Measurements from ENCODE around the gene SPOCD1. TPM values are rescaled to one million over a fixed set of nuclear protein-coding genes. Genes with fewer than 3 reads are reported as not detected.

Gene SPOCD1
- total RNA-seq, 1 experiment from 2014 or later: 10.2 TPM

GRCh38 chr1:31752952-31753475 is 62.8 kb downstream of the SPOCD1 start:
- no peaks in the 10 kb centered on the region for H3K27me3 ChIP-seq (ENCODE audit: insufficient read depth, low read depth)
- no peak for DNase-seq
- no peaks in the 10 kb centered on the region for H3K9me2 ChIP-seq (ENCODE audit: insufficient read depth)
- H3K27ac ChIP-seq: no peak overlapping the region
- peaks cover 19% of the 10 kb centered on the region for H3K4me1 ChIP-seq (replicated peaks; ENCODE audit: insufficient read depth)
- no peak overlapping the region for H3K4me2 ChIP-seq
- TF ChIP-seq EZH2 (IDR thresholded peaks at IDR 0.05; ENCODE audit: low read depth): no peak
- TF ChIP-seq CTCF (conservative IDR thresholded peaks at IDR 0.05): no peak
- H3K79me2 ChIP-seq (ENCODE audit: low read depth): no peaks in the 10 kb centered on the region
- CTCF ChIA-PET: interaction anchor here (0.7 kb wide), 1 partner anchor 468 kb away, joined by 3 read pairs; no protein-coding TSS in a partner anchor
- H3K36me3 ChIP-seq (ENCODE audit: low read depth): no peaks in the 10 kb centered on the region
- intact Hi-C loops (cut with micrococcal nuclease; ENCODE audit: unreplicated experiment): no loop called here
- POLR2A ChIA-PET (ENCODE audit: unreplicated experiment): no interaction called here
- H3K4me3 ChIP-seq: no peak overlapping the region
- no TSS peak for BruUV-seq (replicated peaks)
- no peaks in the 10 kb centered on the region; the same call in 1 of the 2 replicates for H4K20me1 ChIP-seq (ENCODE audit: insufficient read depth)
- H3F3A ChIP-seq (ENCODE audit: insufficient read depth, low read depth): peaks cover 29% of the 10 kb centered on the region
- H3K9me3 ChIP-seq (ENCODE audit: insufficient read depth, low read depth): no peaks in the 10 kb centered on the region
- H2AFZ ChIP-seq: no peak overlapping the region

- DNase-seq: no peak
- no peaks in the 10 kb centered on the region for H3K79me2 ChIP-seq (ENCODE audit: low read depth)
- H3K9me3 ChIP-seq (ENCODE audit: insufficient read depth, low read depth): no peaks in the 10 kb centered on the region
- H3K27me3 ChIP-seq (ENCODE audit: insufficient read depth, low read depth): no peaks in the 10 kb centered on the region
- intact Hi-C loops (cut with micrococcal nuclease; ENCODE audit: unreplicated experiment): no loop called here
- H3K4me3 ChIP-seq: no peak overlapping the region
- H3K4me1 ChIP-seq (replicated peaks; ENCODE audit: insufficient read depth): peaks cover 19% of the 10 kb centered on the region
- no peak overlapping the region for H3K4me2 ChIP-seq
- H3F3A ChIP-seq (ENCODE audit: insufficient read depth, low read depth): peaks cover 24% of the 10 kb centered on the region
- TF ChIP-seq EZH2 (IDR thresholded peaks at IDR 0.05; ENCODE audit: low read depth) (no peak), CTCF (conservative IDR thresholded peaks at IDR 0.05) (no peak)
- H2AFZ ChIP-seq: no peak overlapping the region
- BruUV-seq (replicated peaks): no TSS peak
- no peaks in the 10 kb centered on the region for H3K9me2 ChIP-seq (ENCODE audit: insufficient read depth)
- ChIA-PET POLR2A (ENCODE audit: unreplicated experiment) (no interaction called here), CTCF (no interaction called here)
- H4K20me1 ChIP-seq (ENCODE audit: insufficient read depth): no peaks in the 10 kb centered on the region; the same call in 1 of the 2 replicates
- H3K36me3 ChIP-seq (ENCODE audit: low read depth): no peaks in the 10 kb centered on the region
- H3K27ac ChIP-seq: no peak overlapping the region
These were observed 63.6 kb downstream of the SPOCD1 start for GRCh38 chr1:31752258-31752657.

- peaks cover 19% of the 10 kb centered on the region for H3F3A ChIP-seq (ENCODE audit: insufficient read depth, low read depth)
- H3K36me3 ChIP-seq (ENCODE audit: low read depth): no peaks in the 10 kb centered on the region
- H4K20me1 ChIP-seq (ENCODE audit: insufficient read depth): no peaks in the 10 kb centered on the region; the same call in 1 of the 2 replicates
- no peak overlapping the region for H2AFZ ChIP-seq
- H3K4me2 ChIP-seq: no peak overlapping the region
- H3K27ac ChIP-seq: no peak overlapping the region
- no TSS peak for BruUV-seq (replicated peaks)
- H3K4me3 ChIP-seq: no peak overlapping the region
- no peaks in the 10 kb centered on the region for H3K9me2 ChIP-seq (ENCODE audit: insufficient read depth)
- peaks cover 19% of the 10 kb centered on the region for H3K4me1 ChIP-seq (replicated peaks; ENCODE audit: insufficient read depth)
- intact Hi-C loops (cut with micrococcal nuclease; ENCODE audit: unreplicated experiment): no loop called here
- POLR2A ChIA-PET (ENCODE audit: unreplicated experiment): no interaction called here
- DNase-seq: no peak
- TF ChIP-seq CTCF (conservative IDR thresholded peaks at IDR 0.05) (no peak), EZH2 (IDR thresholded peaks at IDR 0.05; ENCODE audit: low read depth) (no peak)
- no peaks in the 10 kb centered on the region for H3K79me2 ChIP-seq (ENCODE audit: low read depth)
- H3K27me3 ChIP-seq (ENCODE audit: insufficient read depth, low read depth): no peaks in the 10 kb centered on the region
- H3K9me3 ChIP-seq (ENCODE audit: insufficient read depth, low read depth): no peaks in the 10 kb centered on the region
- CTCF ChIA-PET: no interaction called here
These were observed 64.0 kb downstream of the SPOCD1 start for GRCh38 chr1:31751822-31752241.
